Measurements from ENCODE around the gene RUNX2.
"Not testable (repeated sequence)": the region's sequence is repeated elsewhere in the genome, so short reads cannot be mapped to it uniquely, and the experiment has no call there.

The RUNX2 gene

GRCh38 chr6:45327956-45328522 lies at the start of gene RUNX2:
Gene RUNX2, plus strand, starts transcription at chr6:45328330. Its CDS starts 397 bp downstream, at chr6:45328727.
- ChIA-PET POLR2A (no interaction called here), CTCF (interaction anchor here (0.6 kb wide), 1 partner anchor 474 kb away, joined by 3 read pairs; no protein-coding TSS in a partner anchor)
- TF ChIP-seq FOXM1 (IDR thresholded peaks at IDR 0.05; ENCODE audit: borderline replicate concordance), result no peak
- no peak for TF ChIP-seq BHLHE40 (IDR thresholded peaks at IDR 0.05; ENCODE audit: borderline replicate concordance)
- TF ChIP-seq PKNOX1 (IDR thresholded peaks at IDR 0.05), result no peak
- TF ChIP-seq FOXK2 (IDR thresholded peaks at IDR 0.05), result no peak
- no peak for TF ChIP-seq SUZ12 (IDR thresholded peaks at IDR 0.05)
- no peak for TF ChIP-seq ARNT (IDR thresholded peaks at IDR 0.05)
- TF ChIP-seq CTBP1 (IDR thresholded peaks at IDR 0.05; ENCODE audit: borderline replicate concordance), result no peak
- no peak for TF ChIP-seq L3MBTL2 (conservative IDR thresholded peaks at IDR 0.05)
- no peak for TF ChIP-seq ZNF384 (IDR thresholded peaks at IDR 0.05)
- TF ChIP-seq ELF4 (IDR thresholded peaks at IDR 0.05), result no peak
- no peak for TF ChIP-seq TARDBP (IDR thresholded peaks at IDR 0.05)
- no peak for DNase-seq (ENCODE audit: extremely low spot score)

GRCh38 chr6:45278367-45278766 lies 49.8 kb upstream of the RUNX2 start:
- ChIA-PET CTCF (no interaction called here), POLR2A (no interaction called here)
- no peak for DNase-seq (ENCODE audit: extremely low spot score)
- TF ChIP-seq FOXA1 (IDR thresholded peaks at IDR 0.05) (no peak), L3MBTL2 (conservative IDR thresholded peaks at IDR 0.05) (no peak), CTBP1 (IDR thresholded peaks at IDR 0.05; ENCODE audit: borderline replicate concordance) (no peak), TARDBP (IDR thresholded peaks at IDR 0.05) (no peak), BHLHE40 (IDR thresholded peaks at IDR 0.05; ENCODE audit: borderline replicate concordance) (no peak), NFRKB (IDR thresholded peaks at IDR 0.05) (no peak), ZNF384 (IDR thresholded peaks at IDR 0.05) (no peak), LEF1 (IDR thresholded peaks at IDR 0.05; ENCODE audit: borderline replicate concordance) (no peak), HDGF (IDR thresholded peaks at IDR 0.05; ENCODE audit: borderline replicate concordance) (no peak)

- POLR2A ChIA-PET; CTCF ChIA-PET; DNase-seq (ENCODE audit: extremely low spot score): not testable (repeated sequence)
Measured at GRCh38 chr6:45286707-45287106, 41.4 kb upstream of the RUNX2 start.

GRCh38 chr6:45289751-45290514 lies 38.2 kb upstream of the RUNX2 start:
- TF ChIP-seq CTBP1 (IDR thresholded peaks at IDR 0.05; ENCODE audit: borderline replicate concordance), result no peak
- TF ChIP-seq HDGF (IDR thresholded peaks at IDR 0.05; ENCODE audit: borderline replicate concordance), result no peak
- TF ChIP-seq ARNT (IDR thresholded peaks at IDR 0.05), result no peak
- TF ChIP-seq NFRKB (IDR thresholded peaks at IDR 0.05), result no peak
- no peak for TF ChIP-seq LEF1 (IDR thresholded peaks at IDR 0.05; ENCODE audit: borderline replicate concordance)
- no peak for TF ChIP-seq SP1 (IDR thresholded peaks at IDR 0.05)
- TF ChIP-seq FOXK2 (IDR thresholded peaks at IDR 0.05), result no peak
- TF ChIP-seq L3MBTL2 (conservative IDR thresholded peaks at IDR 0.05), result no peak
- CTCF ChIA-PET, result no interaction called here
- POLR2A ChIA-PET, result no interaction called here

GRCh38 chr6:45293306-45293705 lies 34.8 kb upstream of the RUNX2 start:
- POLR2A ChIA-PET, result no interaction called here
- CTCF ChIA-PET, result no interaction called here
- TF ChIP-seq FOXK2 (IDR thresholded peaks at IDR 0.05) (no peak), SUZ12 (IDR thresholded peaks at IDR 0.05) (no peak), ARNT (IDR thresholded peaks at IDR 0.05) (no peak), TARDBP (IDR thresholded peaks at IDR 0.05) (no peak), FOXM1 (IDR thresholded peaks at IDR 0.05; ENCODE audit: borderline replicate concordance) (no peak)
- no peak for DNase-seq (ENCODE audit: extremely low spot score)

More at GRCh38 chr6:45289751-45290514, 38.2 kb upstream of the RUNX2 start:
- no peak for DNase-seq (ENCODE audit: extremely low spot score)

GRCh38 chr6:45294065-45294701 lies 33.9 kb upstream of the RUNX2 start:
- POLR2A ChIA-PET; DNase-seq (ENCODE audit: extremely low spot score); CTCF ChIA-PET: not testable (repeated sequence)

- CTCF ChIA-PET, result interaction anchor here (0.6 kb wide), 1 partner anchor 45 kb away, joined by 3 read pairs; no protein-coding TSS in a partner anchor
Measured at GRCh38 chr6:45297320-45297719, 30.8 kb upstream of the RUNX2 start.

More at GRCh38 chr6:45297320-45297719, 30.8 kb upstream of the RUNX2 start:
- POLR2A ChIA-PET, result no interaction called here
- TF ChIP-seq ZNF384 (IDR thresholded peaks at IDR 0.05) (no peak), FOXK2 (IDR thresholded peaks at IDR 0.05) (no peak), HDGF (IDR thresholded peaks at IDR 0.05; ENCODE audit: borderline replicate concordance) (no peak), CTBP1 (IDR thresholded peaks at IDR 0.05; ENCODE audit: borderline replicate concordance) (no peak), L3MBTL2 (conservative IDR thresholded peaks at IDR 0.05) (no peak), TARDBP (IDR thresholded peaks at IDR 0.05) (no peak), ELF4 (IDR thresholded peaks at IDR 0.05) (no peak), FOXM1 (IDR thresholded peaks at IDR 0.05; ENCODE audit: borderline replicate concordance) (no peak), LEF1 (IDR thresholded peaks at IDR 0.05; ENCODE audit: borderline replicate concordance) (no peak), SP1 (IDR thresholded peaks at IDR 0.05) (no peak), FOXA1 (IDR thresholded peaks at IDR 0.05) (no peak), BHLHE40 (IDR thresholded peaks at IDR 0.05; ENCODE audit: borderline replicate concordance) (no peak), NFRKB (IDR thresholded peaks at IDR 0.05) (no peak), PKNOX1 (IDR thresholded peaks at IDR 0.05) (no peak), ARNT (IDR thresholded peaks at IDR 0.05) (no peak), SUZ12 (IDR thresholded peaks at IDR 0.05) (no peak)
- DNase-seq (ENCODE audit: extremely low spot score), result no peak

Data from HEK293T (cell line).